Stimulated activated CD4-positive, alpha-beta T cell treated with anti-CD3 and anti-CD28 coated beads, Interleukin-12 subunit alpha, Interleukin-12 subunit beta, amount 100 ng/mL, for 4 hours (primary cell): ENCODE data around the gene PALM3.
A peak's percentile ranks its signal among the peaks of the same experiment; 100 is the strongest.
"Not testable (repeated sequence)": the region's sequence is repeated elsewhere in the genome, so short reads cannot be mapped to it uniquely, and the experiment has no call there.

Experiments used
- DNase-seq: peaks from one replicate; pipeline ENCODE4 v3.0.0-alpha.2; 2020

PALM3 gene

DNA sequence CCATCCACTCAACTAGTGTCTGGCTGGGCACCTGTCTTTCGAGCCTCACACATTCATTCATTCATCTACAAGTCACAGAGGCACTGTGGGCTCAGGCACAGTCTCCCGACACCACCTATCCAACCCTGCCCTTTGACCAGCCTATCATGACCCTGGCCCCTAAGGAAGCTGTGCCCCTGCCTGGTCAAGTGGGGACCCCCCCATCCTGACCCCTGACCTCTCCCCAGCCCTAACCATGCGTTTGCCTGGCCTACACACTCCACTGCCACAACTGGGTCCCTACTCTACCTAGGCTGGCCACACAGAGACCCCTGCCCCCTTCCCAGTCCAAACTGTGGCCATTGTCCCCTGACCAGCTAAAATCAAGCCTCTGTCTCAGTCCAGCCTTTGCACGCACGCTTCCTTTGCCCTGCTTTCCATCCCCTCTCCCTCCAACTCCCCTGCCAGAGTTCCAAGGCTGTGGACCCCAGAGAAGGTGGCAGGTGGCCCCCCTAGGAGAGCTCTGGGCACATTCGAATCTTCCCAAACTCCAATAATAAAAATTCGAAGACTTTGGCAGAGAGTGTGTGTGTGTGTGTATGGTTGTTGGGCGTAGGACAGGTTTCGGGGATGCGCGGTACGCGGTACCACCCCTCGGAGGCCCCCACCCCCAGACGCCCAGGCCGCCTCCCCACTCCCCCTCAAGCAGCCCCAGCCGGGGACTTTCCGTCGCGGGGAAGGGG lies 30.7 kb downstream of the PALM3 start:
- no peak for DNase-seq

- no peak for DNase-seq
These were observed 33.0 kb downstream of the PALM3 start for GRCh38 chr19:14028901-14029300.

- no peak for DNase-seq
These were observed 33.9 kb downstream of the PALM3 start, which contains the start of gene RLN3 for GRCh38 chr19:14027856-14028450. TSS of gene RLN3 (plus strand) at chr19:14028148. CDS start at chr19:14028205, 57 bp downstream.

DNA sequence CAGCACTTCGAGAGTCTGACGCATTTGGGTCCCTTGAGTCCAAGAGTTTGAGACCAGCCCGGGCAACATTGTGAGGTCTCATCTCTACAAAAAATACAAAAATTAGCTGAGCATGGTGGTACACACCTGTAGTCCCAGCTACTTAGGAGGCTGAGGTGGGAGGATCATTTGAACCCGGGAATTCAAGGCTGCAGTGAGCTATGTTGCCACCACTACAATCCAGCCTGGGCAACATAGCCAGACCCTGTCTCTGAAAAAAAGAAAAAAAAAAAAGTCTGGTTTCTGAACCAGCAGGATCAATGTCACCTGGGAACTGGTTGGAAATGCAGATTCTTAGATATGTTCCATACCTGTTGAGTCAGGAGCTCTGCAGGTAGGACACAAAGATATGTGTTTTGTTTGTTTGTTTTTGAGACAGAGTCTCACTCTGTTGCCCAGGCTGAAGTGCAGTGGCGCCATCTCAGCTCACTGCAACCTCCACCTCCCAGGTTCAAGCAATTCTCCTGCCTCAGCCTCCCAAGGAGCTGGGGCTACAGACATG lies 35.2 kb downstream of the PALM3 start:
- DNase-seq = not testable (repeated sequence)

DNA sequence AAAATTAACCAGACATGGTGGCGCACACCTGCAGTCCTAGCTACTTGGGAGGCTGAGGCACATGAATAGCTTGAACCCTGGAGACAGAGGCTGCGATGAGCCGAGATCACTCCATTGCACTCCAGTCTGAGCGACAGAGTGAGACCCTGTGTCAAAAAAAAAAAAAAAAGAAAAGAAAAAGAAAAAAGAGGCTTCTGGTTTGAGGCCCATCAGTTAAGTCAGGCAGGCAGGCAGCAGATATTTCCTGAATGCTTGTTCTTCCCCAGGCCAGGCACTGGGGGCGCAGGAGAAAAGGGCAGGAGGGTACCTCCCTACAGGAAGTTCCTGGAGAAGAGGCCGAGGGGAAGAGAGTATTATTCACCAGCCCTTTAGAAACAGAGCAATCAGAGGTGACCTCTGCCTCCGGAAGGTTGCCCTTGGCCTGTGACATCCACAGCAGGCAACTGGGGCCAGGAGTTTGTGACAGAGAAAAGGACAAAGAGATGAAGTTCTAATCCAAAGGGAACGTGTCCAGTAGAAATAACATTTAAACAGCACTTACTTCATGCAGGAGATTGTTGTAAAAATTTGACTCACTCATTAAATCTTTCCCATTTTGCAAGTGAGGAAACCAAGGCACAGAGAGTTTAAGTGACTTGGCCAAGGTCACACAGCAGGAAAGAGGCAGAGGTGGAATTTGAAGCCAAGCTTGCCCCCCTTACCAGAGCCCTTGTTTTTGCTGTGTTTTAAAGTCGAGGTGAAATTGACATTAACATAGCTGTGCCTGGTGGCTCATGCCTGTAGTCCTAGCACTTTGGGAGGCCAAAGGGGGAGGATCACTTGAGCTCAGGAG lies 38.3 kb downstream of the PALM3 start:
- no peak for DNase-seq

GRCh38 chr19:14022469-14022868 lies 39.4 kb downstream of the PALM3 start:
- DNase-seq = no peak

DNA sequence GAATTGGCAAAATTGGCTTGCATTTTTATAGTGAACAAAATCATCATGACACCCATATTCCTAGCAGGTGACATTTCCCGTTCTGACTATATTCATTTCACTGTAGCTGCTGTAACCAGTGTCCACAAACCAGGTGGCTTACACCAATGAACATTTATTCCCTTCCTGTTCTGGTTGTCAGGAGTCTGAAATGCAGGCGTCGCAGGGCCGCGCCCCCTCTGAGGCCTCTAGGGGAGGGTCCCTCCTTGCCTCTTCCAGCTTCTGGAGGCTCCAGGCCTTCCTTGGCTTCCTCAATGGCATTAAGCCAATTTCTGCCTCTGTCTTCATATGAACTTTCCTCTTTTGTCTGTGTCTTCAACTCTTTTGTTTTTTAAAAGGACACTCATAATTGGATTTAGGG lies 40.4 kb downstream of the PALM3 start:
- no peak for DNase-seq

DNA sequence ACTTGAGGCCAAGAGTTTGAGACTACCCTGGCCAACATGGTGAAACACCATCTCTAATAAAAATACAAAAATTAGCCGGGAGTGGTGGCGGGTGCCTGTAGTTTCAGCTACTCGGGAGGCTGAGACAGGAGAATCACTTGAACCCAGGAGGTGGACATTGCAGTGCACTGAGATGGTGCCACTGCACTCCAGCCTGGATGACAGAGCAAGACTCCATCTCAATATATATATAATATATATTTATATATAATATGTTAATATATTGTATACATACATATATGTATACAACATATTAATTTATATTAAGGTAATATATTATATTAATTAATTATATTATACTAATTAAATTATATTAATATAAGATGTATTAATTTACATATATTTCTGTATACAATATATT lies 42.1 kb downstream of the PALM3 start:
- not testable (repeated sequence) for DNase-seq

GRCh38 chr19:14019100-14019499 lies 42.8 kb downstream of the PALM3 start:
- DNase-seq = no peak

DNA sequence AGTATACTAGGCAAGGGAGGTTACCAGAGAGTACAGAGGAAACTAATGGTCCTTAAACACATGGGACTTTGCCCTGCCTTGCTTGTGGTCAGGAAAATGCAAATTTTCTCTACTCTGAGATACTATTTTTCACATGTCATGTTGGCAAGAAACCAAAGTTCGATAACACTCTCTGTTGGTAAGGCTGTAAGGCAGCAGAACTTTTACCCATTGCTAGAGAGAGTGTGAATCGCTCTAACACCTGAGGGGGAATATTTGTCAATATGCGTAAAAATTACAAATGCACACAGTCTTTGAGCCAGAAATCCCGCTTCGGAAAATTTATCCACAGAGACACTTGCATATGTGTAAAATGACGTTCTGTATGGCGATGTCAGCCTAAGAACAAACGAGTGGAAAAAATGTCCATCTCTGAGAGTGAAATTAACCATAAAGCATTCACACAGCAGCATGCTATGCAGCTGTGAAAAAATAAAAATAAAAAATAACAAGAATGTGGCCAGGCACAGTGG lies 46.3 kb downstream of the PALM3 start:
- no peak for DNase-seq

DNA sequence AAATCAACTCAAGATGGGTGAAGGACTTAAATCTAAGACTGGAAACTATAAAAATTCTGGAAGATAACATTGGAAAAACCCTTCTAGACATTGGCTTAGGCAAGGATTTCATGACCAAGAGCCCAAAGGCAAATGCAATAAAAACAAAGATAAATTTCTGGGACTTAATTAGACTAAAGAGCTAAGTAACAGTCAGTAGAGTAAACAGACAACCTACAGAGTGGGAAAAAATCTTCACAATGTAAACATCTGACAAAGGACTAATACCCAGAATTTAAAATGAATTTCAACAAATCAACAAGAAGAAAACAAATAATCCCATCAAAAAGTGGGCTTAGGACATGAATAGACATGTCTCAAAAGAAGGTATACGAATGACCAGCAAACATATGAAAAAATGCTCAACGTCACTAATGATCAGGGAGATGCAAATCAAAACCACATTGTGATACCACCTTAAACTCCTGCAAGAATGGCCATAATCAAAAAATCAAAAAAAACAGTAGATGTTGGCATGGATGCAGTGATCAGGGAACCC lies 49.4 kb downstream of the PALM3 start:
- DNase-seq = no peak

GRCh38 chr19:14006766-14007562 lies 54.9 kb downstream of the PALM3 start:
- DNase-seq = peak; percentile 76

DNA sequence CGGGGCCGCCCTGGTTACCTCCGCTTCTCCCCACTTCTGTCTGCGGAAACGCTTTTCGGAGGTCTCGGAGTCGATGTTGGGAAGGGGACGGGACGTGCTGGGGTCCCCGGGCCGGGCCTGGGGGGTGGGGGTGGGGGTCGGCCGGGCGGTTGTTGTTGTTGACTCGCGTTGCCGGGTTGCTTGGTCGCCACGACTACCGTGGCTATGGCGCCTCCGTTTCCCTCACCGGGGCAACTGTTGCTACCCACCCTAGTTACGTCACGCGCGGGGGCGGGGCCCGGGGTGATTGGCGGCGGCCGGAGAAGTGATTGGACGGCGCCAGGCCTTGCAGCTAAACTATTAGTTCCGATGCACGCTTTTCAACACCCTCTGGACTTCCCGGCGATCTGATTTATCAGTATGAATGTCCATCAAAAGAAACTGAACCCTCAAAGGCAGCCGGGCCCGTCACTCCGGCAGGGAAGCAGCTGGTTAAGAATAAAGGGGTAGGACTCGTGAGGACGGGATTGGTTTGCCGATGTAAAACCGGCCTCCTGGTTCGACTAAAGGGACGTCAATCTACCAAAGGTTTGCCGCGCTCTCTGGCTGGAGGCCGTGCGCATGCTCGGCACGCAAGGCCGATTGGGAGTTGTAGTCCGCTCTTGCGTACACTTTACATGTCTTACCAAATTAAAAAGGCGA lies 55.7 kb downstream of the PALM3 start, which contains the start of gene RFX1:
Gene RFX1, minus strand, starts transcription at position 236 of the 681 bp plus-strand sequence. CDS start 12,477 bp downstream, outside the sequence.
- peak; percentile 100 for DNase-seq

DNA sequence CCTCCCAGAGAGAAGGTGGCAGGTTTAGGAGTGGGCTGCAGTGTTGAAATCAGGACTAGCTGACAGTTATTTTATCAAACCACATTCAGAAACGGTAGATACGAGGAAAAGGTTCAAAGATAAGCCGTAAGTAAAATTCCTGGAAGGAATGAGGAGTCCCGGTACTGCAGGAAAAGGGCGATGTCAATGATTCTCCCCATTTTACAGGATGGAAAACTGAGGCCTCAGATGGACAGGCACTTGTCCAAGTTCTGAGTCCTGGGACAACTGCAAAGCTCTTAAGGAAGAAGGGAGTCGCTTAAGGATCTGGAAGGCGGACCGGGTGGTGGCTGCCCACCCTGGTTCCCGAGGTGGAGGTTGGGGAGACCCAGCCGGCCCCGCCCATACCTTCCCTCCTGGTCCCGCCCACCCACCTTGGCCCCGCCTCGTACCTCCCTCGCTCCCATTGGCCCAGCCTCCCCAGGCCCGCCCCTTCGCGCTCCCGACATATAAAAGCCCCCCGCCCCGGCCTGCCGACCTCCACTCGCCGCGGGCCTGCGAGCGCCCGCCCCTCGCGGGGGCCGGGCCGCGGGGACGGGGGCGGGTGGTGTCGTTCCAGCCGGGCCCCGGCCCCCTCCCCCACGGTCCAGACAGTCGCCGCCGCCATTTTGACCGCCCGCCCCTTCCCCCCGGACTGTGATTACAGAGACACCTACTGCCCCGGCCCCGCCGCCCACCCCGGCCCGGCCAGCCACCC lies 56.4 kb downstream of the PALM3 start:
- peak; percentile 90 for DNase-seq

- DNase-seq = no peak
These were observed 57.1 kb downstream of the PALM3 start for GRCh38 chr19:14004619-14005348.
